ENCODE results near the gene AR. TPM values are rescaled to one million over a fixed set of nuclear protein-coding genes. Genes with fewer than 3 reads are reported as not detected.

The AR gene
- total RNA-seq, 1 experiment from 2014 or later, result 1.7 TPM

GRCh38 chrX:67674741-67675140 lies 130.9 kb downstream of the AR start:
- Histone ChIP-seq H3K36me3 (ENCODE audit: low read depth) (no peaks in the 10 kb centered on the region), H3K4me1 (replicated peaks; ENCODE audit: insufficient read depth) (no peaks in the 10 kb centered on the region), H3K4me3 (no peak overlapping the region), H3K27ac (no peak overlapping the region), H3K9me2 (ENCODE audit: insufficient read depth) (no peaks in the 10 kb centered on the region), H3F3A (ENCODE audit: insufficient read depth, low read depth) (no peaks in the 10 kb centered on the region), H3K79me2 (ENCODE audit: low read depth) (no peaks in the 10 kb centered on the region), H2AFZ (no peak overlapping the region), H3K4me2 (no peak overlapping the region), H4K20me1 (ENCODE audit: insufficient read depth) (no peaks in the 10 kb centered on the region), H3K27me3 (ENCODE audit: insufficient read depth, low read depth) (no peaks in the 10 kb centered on the region), H3K9me3 (ENCODE audit: insufficient read depth, low read depth) (no peaks in the 10 kb centered on the region)
- ChIA-PET CTCF (no interaction called here), POLR2A (ENCODE audit: unreplicated experiment) (no interaction called here)
- no peak for DNase-seq
- intact Hi-C loops (cut with micrococcal nuclease; ENCODE audit: unreplicated experiment), result no loop called here
- BruUV-seq (replicated peaks), result no TSS peak
- TF ChIP-seq EZH2 (IDR thresholded peaks at IDR 0.05; ENCODE audit: low read depth), result no peak
- no peak for TF ChIP-seq CTCF (conservative IDR thresholded peaks at IDR 0.05)

- Histone ChIP-seq H4K20me1 (ENCODE audit: insufficient read depth) (no peaks in the 10 kb centered on the region), H3K27me3 (ENCODE audit: insufficient read depth, low read depth) (no peaks in the 10 kb centered on the region), H3K4me3 (no peak overlapping the region), H2AFZ (no peak overlapping the region), H3K9me3 (ENCODE audit: insufficient read depth, low read depth) (no peaks in the 10 kb centered on the region), H3K27ac (no peak overlapping the region), H3K36me3 (ENCODE audit: low read depth) (no peaks in the 10 kb centered on the region), H3K79me2 (ENCODE audit: low read depth) (no peaks in the 10 kb centered on the region), H3K4me1 (replicated peaks; ENCODE audit: insufficient read depth) (no peaks in the 10 kb centered on the region), H3K4me2 (no peak overlapping the region), H3K9me2 (ENCODE audit: insufficient read depth) (no peaks in the 10 kb centered on the region), H3F3A (ENCODE audit: insufficient read depth, low read depth) (no peaks in the 10 kb centered on the region)
- CTCF ChIA-PET, result no interaction called here
- intact Hi-C loops (cut with micrococcal nuclease; ENCODE audit: unreplicated experiment), result no loop called here
- BruUV-seq (replicated peaks), result no TSS peak
- TF ChIP-seq EZH2 (IDR thresholded peaks at IDR 0.05; ENCODE audit: low read depth) (no peak), CTCF (conservative IDR thresholded peaks at IDR 0.05) (no peak)
- POLR2A ChIA-PET (ENCODE audit: unreplicated experiment), result no interaction called here
- DNase-seq, result no peak
Measured at GRCh38 chrX:67684136-67684535, 140.3 kb downstream of the AR start.

GRCh38 chrX:67692246-67692645 lies 148.4 kb downstream of the AR start:
- Histone ChIP-seq H3K4me1 (replicated peaks; ENCODE audit: insufficient read depth) (no peaks in the 10 kb centered on the region), H3K27me3 (ENCODE audit: insufficient read depth, low read depth) (no peaks in the 10 kb centered on the region), H3K9me2 (ENCODE audit: insufficient read depth) (no peaks in the 10 kb centered on the region), H3K27ac (no peak overlapping the region), H3K79me2 (ENCODE audit: low read depth) (no peaks in the 10 kb centered on the region), H4K20me1 (ENCODE audit: insufficient read depth) (no peaks in the 10 kb centered on the region), H3K4me2 (no peak overlapping the region), H3F3A (ENCODE audit: insufficient read depth, low read depth) (no peaks in the 10 kb centered on the region), H3K4me3 (no peak overlapping the region), H3K9me3 (ENCODE audit: insufficient read depth, low read depth) (no peaks in the 10 kb centered on the region), H2AFZ (no peak overlapping the region), H3K36me3 (ENCODE audit: low read depth) (no peaks in the 10 kb centered on the region)
- ChIA-PET CTCF (no interaction called here), POLR2A (ENCODE audit: unreplicated experiment) (no interaction called here)
- intact Hi-C loops (cut with micrococcal nuclease; ENCODE audit: unreplicated experiment), result loop anchor here (10.0 kb wide), 1 partner anchor 147 kb away; the partner anchor contains the start of gene AR
- BruUV-seq (replicated peaks), result no TSS peak
- no peak for TF ChIP-seq EZH2 (IDR thresholded peaks at IDR 0.05; ENCODE audit: low read depth)
- TF ChIP-seq CTCF (conservative IDR thresholded peaks at IDR 0.05), result no peak
- no peak for DNase-seq
